Loucy (cell line): Measurements from ENCODE around the gene OTOP1.

Experiments
- EZH2phosphoT487 ChIP-seq: fragments of 200-600 bp; IDR thresholded peaks from 2 replicates; pipeline ENCODE4 v1.6.1; 2018; ENCODE audit warnings: antibody characterized with exemption, mild to moderate bottlenecking, moderate library complexity, borderline replicate concordance
- TF ChIP-seq, protein P1 (sequence below): fragments of 200-600 bp; sonication (generic); conservative IDR thresholded peaks from 2 replicates; pipeline ENCODE4 v1.5.1; 2014; ENCODE audit warnings: mild to moderate bottlenecking, antibody characterized with exemption, low read length

DNA sequence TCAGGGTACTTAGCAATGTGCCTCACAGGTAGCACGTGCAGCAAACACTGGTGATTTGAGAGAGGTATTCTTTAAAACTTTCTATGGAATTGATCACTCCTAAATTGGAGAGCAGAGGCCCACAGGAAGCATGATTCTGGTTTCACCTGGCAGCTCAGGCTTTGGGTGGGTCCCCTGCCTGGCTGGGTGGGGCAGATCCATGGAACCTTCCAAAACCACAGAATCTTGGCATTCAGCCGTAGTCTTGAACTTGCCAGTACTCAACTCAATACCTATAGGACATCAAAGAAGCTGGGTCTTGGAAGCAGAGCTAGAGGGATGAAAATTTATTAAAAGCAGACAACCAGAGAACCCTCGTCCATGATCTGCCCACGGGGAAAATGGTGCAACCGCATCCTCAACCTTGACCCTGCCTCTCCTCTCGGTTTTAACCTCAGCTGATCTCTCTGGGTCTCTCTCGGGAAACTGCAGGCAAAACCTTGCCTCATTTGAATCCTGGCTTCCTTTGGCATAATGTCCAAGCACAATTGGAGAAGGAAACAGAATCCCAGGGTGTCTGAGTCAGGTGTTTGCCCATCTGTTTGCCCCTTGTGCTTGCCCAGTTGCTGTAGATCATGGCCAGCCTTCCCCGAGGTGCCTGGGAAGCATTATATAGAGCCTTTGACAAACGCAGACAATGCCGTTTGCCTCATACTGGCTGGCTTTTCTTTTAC is 22.9 kb downstream of the OTOP1 start:
- TF ChIP-seq, protein P1, sequence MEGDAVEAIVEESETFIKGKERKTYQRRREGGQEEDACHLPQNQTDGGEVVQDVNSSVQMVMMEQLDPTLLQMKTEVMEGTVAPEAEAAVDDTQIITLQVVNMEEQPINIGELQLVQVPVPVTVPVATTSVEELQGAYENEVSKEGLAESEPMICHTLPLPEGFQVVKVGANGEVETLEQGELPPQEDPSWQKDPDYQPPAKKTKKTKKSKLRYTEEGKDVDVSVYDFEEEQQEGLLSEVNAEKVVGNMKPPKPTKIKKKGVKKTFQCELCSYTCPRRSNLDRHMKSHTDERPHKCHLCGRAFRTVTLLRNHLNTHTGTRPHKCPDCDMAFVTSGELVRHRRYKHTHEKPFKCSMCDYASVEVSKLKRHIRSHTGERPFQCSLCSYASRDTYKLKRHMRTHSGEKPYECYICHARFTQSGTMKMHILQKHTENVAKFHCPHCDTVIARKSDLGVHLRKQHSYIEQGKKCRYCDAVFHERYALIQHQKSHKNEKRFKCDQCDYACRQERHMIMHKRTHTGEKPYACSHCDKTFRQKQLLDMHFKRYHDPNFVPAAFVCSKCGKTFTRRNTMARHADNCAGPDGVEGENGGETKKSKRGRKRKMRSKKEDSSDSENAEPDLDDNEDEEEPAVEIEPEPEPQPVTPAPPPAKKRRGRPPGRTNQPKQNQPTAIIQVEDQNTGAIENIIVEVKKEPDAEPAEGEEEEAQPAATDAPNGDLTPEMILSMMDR, result no peak
- no peak for TF ChIP-seq EZH2phosphoT487
